Endometrial microvascular endothelial cells (primary cell): Measurements from ENCODE around the gene PPP4R1. TPM values are rescaled to one million over a fixed set of nuclear protein-coding genes. Genes with fewer than 3 reads are reported as not detected.

Experiments
- in situ Hi-C: cut with HindIII; loops from 2 replicates; pipeline ENCODE4 v1.10.0; 2017; ENCODE audit warnings: low sequenced_read_pairs, low pct_unique_long_range_greater_than_20kb; ENCODE audit errors: inconsistent ontology term
- total RNA-seq: library from RNA; depleted of rRNA; stranded (reverse); fragments of >200 nt; gene quantifications from one replicate; pipeline ENCODE4 v1.2.3, GENCODE V29; 2015; ENCODE audit errors: inconsistent ontology term

PPP4R1 gene
- total RNA-seq, 1 donor from 2014 or later = 103 TPM

DNA sequence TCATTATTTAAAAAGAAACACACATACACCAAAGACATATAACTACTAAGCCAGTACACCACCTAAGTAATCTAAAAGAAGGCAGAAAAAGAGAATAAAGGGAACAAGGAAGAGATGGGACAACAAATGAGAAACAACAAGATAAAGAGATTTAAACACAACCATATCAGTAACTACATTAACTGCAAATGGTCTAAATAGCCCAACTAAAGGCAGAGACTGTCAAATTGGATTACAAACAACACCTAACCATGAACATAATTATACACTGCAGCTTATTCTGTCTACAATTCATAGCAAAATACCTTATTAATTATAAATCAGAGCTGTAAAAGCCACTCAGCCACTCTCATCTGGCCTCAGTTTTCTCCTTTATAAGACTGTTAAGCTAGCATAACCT is 15.0 kb downstream of the PPP4R1 start:
- in situ Hi-C loops = no loop called here

DNA sequence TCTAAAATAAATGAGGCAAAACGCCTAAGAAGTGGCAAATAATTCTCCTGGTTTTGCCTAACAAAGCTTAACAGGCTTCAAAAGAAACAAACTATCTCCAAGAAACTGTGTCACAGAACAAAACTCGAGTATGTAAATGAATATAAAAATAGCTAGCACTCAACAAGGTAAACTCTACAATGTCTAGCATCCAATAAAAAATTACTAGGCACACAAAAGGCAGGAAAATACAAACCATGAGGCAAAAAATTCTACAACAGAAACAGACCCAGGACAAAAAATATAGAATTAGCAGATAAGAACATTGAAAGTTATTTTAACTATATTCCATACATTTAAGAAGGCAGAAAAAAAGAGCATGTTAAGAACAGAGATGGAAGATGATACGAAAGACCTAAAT is 16.8 kb downstream of the PPP4R1 start:
- in situ Hi-C loops = no loop called here

DNA sequence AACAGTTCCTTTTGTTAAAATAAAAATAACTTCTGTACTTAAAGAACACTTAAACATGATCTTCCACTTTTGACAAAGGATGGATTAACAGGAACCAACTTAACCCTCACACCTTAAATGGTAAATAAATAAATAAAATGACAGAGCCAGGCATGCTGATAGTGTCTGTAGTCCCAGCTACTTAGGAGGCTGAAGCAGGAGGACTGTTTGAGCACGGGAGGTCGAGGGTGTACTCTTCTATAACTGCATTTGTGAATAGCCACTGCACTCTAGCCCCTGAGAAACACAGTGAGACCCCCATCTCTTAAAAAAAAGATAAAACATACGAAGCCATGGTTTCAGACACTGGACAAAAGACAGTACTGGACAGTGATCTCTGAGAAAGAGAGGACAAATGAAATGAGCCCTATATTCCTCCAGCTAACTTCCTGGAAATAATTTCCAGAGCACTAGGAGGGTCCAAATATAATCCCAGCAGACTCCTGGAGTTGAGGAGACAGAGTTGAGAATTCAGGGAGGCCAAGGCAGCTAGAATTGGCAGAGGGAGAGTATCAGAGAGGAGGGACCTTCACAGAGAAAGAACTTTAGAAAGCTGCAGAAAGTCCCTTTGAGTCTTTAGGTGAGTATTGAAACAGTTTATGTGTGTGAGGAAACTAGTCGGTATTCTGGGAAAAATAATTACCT is 17.4 kb downstream of the PPP4R1 start:
- in situ Hi-C loops = no loop called here

DNA sequence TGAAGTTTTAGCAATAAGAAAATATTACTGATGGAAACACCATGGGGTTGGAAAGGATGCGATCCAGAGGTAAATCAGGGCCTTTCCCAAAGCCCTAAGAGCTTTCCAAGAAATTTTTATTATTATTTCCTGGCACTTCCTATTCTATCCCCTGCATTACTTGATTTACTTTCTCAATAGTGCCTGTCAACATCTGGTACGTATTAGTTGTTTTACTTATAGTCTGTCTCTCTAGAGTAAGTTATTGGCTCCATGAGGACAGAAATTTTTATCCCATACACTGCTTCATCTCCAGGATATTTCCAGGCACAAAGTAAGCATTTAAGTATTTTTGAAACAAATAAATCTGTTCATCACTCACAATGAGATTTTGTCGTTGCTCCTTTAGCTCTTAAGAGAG is 18.1 kb downstream of the PPP4R1 start:
- in situ Hi-C loops = no loop called here

DNA sequence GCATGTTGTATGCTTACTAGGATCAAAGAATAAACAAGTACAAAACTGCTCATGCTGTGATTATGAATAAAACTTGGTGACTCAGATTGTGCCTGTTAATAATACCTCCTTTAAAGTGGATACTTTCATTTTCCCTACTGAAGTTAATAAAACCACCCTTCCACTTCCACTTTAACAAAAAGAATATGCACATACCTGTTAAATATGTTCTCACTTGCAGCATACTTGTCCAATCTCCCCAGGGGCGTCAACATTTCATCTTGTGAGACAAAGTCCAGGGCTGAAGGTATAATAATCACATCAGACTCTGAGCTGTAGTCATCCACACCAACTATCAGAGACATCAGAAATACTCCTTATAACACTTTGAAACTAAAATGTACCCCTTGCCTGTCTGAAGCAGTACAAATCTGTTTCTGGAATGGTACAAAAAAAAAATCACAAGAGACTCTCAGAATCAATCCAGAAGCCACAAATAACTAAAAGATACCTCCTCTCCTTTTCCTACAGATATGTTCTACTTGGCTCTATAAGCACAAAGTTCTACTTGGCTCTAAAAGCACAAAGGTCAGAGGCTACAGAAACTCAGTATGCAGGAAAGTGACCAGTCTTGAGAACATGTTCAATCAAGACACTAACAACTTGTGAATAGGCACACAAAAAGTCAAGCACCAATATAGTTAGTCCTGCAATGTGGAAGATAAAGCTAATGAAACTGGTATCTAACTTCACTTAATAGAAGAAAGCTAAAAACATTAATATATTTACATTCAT is 19.3 kb downstream of the PPP4R1 start:
- in situ Hi-C loops = no loop called here

DNA sequence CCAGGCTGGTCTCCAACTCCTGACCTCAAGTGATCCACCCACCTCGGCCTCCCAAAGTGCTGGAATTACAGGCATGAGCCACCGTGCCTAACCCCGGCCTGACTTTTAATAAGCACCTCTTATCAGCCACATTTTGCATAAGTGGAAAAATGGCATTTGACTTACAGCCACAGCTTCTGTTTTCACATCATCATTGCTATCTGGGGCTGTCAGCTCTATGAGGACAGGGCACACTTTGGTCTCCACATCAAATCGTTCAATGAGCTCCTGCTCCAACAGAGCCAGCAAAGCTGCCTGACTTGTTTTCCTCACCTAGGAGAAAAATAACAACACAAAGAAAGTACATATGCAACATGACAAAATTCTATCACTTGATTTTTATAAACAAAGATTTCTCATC is 26.4 kb downstream of the PPP4R1 start:
- in situ Hi-C loops = no loop called here

DNA sequence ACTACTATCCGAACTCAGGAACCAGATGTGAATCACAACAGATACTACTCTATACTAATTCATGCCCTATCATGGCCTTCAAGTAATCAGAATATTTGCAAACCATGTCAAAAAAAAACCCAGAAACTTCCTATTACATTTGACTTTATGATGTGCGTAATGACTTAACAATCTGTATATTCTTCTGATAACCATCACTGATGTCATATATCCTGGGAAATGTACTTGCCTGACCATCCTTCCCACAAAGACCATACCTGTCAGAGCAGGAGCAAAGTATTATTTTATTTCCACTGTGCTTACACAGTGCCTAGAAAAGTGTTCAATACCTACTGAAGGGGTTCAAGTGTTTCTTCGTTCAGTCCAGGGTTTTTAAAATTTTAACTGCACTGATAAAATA is 27.5 kb downstream of the PPP4R1 start:
- in situ Hi-C loops = no loop called here

DNA sequence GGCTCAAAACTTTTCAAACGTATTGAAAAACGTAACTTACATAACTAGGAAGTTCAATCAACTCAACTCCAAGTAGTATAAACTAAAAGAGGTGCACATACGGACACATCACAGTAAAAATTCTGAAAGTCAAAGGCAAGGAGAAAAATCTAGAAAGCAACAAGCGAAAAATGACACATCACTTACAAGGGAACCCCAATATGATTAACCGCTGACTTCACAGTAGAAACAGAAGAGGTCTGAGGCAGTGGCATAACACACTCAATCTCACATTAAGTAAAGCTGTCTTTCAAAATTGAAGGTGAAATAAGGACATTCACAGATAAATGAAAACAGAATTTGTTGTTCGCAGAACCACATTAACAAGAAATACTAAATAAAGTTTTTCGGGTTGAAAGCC is 32.7 kb downstream of the PPP4R1 start:
- in situ Hi-C loops = no loop called here

DNA sequence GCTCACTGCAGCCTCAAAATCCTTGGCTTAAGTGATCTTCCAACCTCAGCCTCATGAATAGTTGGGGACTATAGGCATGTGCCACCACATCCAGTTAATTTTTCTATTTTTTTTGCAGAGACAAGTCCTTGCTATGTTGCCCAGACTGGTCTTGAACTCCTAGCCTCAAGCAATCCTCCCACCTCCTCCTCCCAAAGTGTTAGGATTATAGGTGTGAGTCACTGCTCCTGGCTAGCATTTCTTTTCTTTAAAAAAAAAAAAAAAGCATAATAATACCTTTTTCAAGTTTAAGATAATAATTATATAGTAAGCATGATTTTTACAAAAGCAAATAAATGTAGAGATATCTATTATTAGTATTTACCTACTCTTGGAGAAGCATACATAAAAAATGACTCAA is 36.1 kb downstream of the PPP4R1 start:
- in situ Hi-C loops = no loop called here

DNA sequence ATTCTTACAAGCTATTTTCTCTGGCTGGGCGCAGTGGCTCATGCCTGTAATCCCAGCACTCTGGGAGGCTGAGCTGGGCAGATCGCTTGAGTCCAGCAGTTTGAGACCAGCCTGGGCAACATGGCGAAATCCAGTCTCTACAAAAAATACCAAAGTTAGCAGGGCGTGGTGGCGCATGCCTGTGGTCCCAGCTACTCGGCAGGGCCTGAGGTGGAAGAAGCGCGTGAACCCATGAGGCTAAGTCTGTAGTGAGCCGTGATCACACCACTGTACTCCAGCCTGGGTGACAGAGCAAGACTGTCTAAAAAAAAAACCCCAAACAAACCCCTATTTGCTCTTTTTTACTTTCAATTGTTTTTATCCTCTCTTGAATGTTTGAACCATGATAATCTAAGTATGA is 37.0 kb downstream of the PPP4R1 start:
- in situ Hi-C loops = no loop called here

DNA sequence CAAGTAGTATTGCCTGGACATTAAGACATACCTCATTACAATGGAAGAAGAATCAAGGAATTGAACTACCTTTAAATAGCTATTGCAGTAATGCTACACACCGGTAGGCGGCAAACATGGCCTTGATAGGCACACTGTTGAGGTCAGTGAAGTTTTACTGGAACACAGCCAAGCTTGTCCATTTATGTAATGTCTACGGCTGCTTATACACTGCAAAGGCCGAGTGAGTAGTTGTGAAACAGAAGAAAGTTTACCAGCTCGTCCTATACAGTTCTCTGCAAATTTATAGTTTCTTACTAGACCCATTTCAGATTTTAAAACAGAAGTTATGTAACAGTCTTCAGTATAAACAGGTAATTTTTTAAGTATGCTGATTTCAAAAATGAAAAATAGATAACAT is 38.8 kb downstream of the PPP4R1 start:
- in situ Hi-C loops = no loop called here

DNA sequence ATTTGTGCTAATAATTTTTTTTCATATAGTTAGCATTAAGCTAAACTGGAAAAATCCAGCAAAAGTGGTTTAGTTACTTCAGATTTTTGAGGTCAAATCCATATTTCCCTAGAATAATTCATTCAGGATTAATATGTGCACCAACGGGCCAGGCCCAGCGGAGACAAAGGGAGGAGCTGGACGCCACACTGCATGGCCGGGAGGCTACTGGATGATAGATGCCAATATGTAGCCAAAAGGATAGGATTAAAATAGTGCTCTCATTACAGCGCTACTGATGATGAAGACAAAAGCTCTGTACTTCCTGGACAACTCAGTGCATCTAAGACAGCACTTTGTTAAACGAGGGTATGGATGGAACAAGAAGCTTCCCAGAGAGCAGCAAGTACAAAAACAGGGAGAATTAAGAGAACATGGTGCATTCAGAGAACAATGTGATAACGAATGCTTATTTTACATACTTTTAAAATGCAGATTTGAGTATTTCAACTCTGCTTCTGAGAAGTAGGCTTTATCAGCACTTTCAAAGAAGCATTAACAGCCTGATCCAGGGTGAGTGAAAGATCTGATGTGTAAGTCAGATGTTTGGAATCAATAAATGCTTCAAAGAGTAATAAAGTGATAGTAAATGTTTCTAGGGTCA is 39.8 kb downstream of the PPP4R1 start:
- in situ Hi-C loops = no loop called here

DNA sequence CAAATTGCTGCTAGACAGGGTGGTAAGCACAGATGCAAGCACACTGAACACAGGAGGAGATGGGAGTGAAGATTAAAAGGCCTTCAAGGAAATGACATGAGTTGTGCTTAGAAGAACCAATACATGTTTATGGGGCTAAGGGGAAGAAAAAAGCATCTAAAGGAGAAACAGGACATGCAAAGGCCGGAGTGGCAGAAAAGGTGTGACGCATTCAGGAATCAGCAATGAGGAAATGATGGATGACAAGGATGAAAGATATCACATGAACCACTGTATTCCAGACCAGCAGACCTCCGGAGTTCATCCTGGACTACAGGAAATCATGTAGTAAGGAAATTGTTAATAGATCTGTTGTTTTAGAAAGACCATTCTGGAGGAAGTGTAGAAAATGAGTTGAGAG is 42.8 kb downstream of the PPP4R1 start:
- in situ Hi-C loops = no loop called here

DNA sequence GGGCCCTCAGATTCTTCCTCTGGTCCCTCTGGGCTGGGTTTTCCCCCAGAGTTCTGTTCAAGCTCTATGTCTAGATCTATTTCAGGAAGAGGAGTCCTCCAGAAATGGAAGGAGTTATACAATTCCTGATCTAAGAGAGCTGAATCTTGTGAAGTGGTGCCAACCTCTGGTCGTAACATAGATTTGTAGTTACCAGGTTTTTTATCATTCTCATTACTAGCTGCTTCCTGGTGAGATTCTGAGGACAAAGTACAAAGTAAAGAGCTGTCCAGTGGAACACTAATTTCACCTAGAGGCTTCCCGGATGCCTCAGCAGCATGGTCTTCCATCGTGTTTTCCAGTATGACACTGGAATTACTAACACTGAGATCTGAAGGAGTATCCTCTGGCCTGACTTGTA is 44.1 kb downstream of the PPP4R1 start:
- in situ Hi-C loops = no loop called here

DNA sequence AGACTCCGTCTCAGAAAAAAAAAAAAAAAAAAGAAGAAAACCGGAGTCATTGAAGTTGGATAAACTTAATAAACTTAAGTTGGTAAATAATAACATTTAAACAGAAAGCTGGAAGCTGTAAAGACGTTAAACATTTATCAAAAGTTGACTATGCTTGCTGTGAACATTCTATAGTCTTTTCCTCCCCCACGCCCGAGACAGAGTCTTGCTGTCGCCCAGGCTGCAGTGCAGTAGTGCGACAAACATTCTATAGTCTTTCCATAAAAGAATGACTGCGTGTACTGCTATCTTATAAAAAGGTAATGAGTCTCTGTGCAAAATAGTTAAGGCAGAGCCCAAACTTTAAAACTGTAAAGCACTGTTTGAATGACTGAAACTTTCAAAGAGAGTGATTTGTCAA is 45.2 kb downstream of the PPP4R1 start:
- in situ Hi-C loops = no loop called here

DNA sequence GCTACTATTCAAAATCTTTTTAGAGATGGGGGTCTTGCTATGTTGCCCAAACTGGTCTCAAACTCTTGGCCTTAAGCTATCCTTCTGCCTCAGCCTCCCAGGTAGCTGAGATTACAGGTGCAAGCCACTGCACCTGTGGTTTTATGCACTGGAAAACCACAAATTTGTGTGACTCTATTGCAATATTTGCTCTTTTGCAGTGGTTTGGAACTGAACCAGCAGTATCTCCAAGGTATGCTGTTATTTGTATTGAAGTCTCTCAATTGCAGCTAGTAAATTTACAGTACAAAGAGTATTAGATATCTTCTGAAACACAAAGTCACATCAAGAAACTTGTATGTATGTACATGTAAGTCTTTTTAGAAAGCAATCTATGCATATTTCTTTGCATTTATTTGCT is 46.2 kb downstream of the PPP4R1 start:
- in situ Hi-C loops = no loop called here

DNA sequence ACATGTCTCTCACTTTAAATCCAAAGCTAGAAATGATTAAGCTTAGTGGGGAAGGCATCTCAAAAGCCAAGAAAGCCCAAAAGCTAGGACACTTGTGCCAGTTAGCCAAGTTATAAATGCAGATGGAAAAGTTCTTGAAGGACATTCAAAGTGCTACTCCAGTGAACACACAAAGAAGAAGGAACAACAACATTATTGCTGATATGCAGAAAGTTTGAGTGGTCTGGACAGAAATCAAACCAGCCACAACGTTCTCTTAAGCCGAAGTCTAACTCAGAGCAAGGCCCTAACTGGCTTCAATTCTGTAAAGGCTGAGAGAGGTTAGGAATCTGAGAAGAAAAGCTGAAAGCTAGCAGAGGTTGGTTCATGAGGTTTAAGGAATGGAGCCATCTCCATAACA is 49.0 kb downstream of the PPP4R1 start:
- in situ Hi-C loops = no loop called here

DNA sequence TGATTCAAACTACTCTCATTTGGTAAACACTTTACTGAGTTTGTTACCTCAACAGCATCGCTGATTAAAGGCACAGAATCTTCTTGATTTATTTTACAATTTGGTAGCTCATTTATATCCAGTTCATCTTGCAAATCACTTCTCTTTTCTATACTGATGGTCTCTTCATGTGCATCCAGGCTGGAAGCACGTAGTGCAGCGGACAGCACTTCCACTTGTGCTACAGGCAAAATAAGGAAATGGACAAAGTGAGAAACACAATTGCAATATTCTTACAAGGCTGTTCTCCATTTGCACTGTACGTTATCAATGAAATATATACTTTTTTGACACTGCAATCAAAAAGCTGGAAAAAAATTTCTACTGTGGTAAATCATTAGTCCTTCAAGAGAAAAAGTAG is 51.0 kb downstream of the PPP4R1 start:
- in situ Hi-C loops = no loop called here

DNA sequence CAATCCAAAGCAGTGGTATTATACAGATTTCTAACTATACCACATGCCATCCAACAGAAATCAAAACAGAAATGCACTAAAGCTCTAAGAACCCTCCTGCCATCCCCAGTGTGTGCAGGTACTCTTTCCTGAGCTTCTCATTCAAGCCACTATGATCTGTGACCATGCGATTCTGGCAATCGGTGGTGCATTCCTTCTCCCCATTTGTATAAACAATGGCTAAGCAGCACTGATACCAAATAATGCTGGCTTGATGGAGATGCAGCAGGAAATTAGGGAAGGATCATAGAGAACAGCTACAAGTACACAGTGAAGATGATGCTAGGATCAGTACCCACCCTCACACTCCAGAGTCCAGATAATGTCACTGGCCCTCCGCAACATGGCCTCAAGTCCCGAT is 51.8 kb downstream of the PPP4R1 start:
- in situ Hi-C loops = no loop called here

DNA sequence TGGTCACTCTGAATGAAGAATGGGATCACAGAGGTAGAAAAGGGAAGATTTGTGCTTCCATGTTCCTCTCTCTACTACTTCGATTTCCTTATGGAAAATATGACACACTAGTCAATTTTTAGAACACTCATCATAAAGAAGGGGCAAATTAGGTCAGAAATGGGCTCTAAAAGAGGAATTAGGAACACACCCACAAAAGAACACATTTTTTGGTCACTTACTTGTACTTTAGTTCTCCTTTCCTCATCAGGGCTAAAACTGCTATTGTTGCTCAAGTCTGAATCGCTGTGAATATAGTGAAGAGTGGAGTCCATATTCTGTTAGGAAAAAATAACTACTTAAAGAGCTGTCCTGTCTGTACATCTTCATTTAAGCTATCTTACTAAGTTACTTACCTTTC is 52.6 kb downstream of the PPP4R1 start:
- in situ Hi-C loops = no loop called here
